ENCODE data around the gene CSTPP1.
"Not testable (repeated sequence)": the region's sequence is repeated elsewhere in the genome, so short reads cannot be mapped to it uniquely, and the experiment has no call there.

The CSTPP1 gene

DNA sequence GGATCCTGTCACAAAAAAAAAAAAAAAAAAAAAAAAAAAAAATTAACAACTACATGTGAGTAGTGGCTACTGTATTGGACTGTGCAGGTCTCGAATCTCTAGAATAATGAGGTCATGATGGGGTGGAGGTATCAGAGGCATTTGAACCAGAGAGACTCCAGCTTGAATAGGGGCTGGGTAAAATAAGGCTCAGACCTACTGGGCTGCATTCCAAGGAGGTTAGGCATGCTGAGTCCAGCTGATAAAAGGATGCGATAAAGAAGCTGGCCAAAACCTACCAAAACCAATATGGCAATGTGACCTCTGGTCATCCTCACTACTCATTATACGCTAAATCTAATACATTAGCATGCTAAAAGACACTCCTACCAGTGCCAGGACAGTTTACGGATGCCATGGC is 255.6 kb downstream of the CSTPP1 start:
- TF ChIP-seq GLIS3 (CRISPR knock-in tag; IDR thresholded peaks at IDR 0.05) (no peak), ISL1 (CRISPR knock-in tag; IDR thresholded peaks at IDR 0.05) (0 out of 2 replicates have a peak, but pooled peaks have one; percentile 5)

DNA sequence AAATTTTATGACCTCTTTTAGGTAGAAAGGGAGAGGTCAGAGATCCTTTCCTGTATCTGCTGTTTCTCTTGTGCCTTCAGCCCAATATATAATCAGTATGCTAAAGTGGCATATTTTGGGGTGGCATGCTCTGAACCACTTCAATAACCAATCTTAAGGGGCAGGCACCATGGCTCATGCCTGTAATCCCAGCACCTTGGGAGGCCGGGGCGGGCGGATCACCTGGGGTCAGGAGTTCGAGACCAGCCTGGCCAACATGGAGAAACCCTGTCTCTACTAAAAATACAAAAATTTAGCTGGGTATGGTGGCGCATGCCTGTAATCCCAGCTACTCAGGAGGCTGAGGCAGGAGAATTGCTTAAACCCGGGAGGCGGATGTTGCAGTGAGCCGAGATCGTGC is 261.6 kb downstream of the CSTPP1 start:
- not testable (repeated sequence) for ATAC-seq

More for the DNA sequence above, 255.6 kb downstream of the CSTPP1 start:
- no peak; the same call in 2 of the 3 replicates for ATAC-seq

- TF ChIP-seq ESRRG (CRISPR knock-in tag; IDR thresholded peaks at IDR 0.05) (no peak), ISL1 (CRISPR knock-in tag; IDR thresholded peaks at IDR 0.05) (no peak), BACH2 (CRISPR knock-in tag; IDR thresholded peaks at IDR 0.05; ENCODE audit: borderline replicate concordance) (no peak), CSDC2 (CRISPR knock-in tag; IDR thresholded peaks at IDR 0.05) (no peak), PPARA (CRISPR knock-in tag; IDR thresholded peaks at IDR 0.05; ENCODE audit: borderline replicate concordance) (no peak), ZNF70 (CRISPR knock-in tag; IDR thresholded peaks at IDR 0.05) (no peak), POU6F1 (CRISPR knock-in tag; IDR thresholded peaks at IDR 0.05; ENCODE audit: borderline replicate concordance, low read depth) (no peak), ZC3H10 (CRISPR knock-in tag; IDR thresholded peaks at IDR 0.05) (no peak)
- TF ChIP-seq, protein P1, sequence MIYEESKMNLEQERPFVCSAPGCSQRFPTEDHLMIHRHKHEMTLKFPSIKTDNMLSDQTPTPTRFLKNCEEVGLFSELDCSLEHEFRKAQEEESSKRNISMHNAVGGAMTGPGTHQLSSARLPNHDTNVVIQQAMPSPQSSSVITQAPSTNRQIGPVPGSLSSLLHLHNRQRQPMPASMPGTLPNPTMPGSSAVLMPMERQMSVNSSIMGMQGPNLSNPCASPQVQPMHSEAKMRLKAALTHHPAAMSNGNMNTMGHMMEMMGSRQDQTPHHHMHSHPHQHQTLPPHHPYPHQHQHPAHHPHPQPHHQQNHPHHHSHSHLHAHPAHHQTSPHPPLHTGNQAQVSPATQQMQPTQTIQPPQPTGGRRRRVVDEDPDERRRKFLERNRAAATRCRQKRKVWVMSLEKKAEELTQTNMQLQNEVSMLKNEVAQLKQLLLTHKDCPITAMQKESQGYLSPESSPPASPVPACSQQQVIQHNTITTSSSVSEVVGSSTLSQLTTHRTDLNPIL (CRISPR knock-in tag; IDR thresholded peaks at IDR 0.05; ENCODE audit: low read depth) = no peak
- no peak for ATAC-seq
Observed at GRCh38 chr11:47201015-47201414, 264.5 kb downstream of the CSTPP1 start.

DNA sequence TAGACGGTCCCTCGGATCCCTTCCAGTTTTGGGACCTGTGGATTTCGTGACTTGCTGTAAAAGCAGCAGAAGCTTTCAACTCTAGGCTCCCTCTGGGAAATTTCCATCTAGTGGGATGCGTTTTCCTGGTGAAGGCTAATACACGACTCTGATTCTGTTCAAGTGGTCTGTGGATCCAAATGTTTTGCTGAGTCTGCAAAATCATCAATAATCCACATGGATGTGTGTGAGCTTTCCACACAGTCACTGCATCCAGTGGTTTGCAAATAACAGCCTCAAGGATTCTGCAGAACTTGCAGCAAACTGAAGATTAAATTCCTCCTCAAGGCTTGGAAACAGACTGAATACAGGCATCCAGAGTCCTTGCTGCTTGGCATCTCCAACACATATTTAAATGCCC is 266.0 kb downstream of the CSTPP1 start:
- TF ChIP-seq OSR1 (CRISPR knock-in tag; IDR thresholded peaks at IDR 0.05) (no peak), ZFP30 (CRISPR knock-in tag; IDR thresholded peaks at IDR 0.05) (no peak), ARNTL (CRISPR knock-in tag; IDR thresholded peaks at IDR 0.05; ENCODE audit: borderline replicate concordance, low read depth) (no peak), RARB (CRISPR knock-in tag; IDR thresholded peaks at IDR 0.05) (no peak), PPARA (CRISPR knock-in tag; IDR thresholded peaks at IDR 0.05; ENCODE audit: borderline replicate concordance) (no peak), TSHZ2 (CRISPR knock-in tag; IDR thresholded peaks at IDR 0.05) (no peak), ZNF565 (CRISPR knock-in tag; conservative IDR thresholded peaks at IDR 0.05; ENCODE audit: low read depth) (no peak), CSDC2 (CRISPR knock-in tag; IDR thresholded peaks at IDR 0.05) (no peak), GLIS3 (CRISPR knock-in tag; IDR thresholded peaks at IDR 0.05) (no peak), ZFP3 (CRISPR knock-in tag; IDR thresholded peaks at IDR 0.05) (no peak), ZC3H10 (CRISPR knock-in tag; IDR thresholded peaks at IDR 0.05) (no peak), BACH2 (CRISPR knock-in tag; IDR thresholded peaks at IDR 0.05; ENCODE audit: borderline replicate concordance) (no peak)
- TF ChIP-seq, protein P1 (CRISPR knock-in tag; IDR thresholded peaks at IDR 0.05; ENCODE audit: low read depth) = no peak
- TF ChIP-seq, protein P2, sequence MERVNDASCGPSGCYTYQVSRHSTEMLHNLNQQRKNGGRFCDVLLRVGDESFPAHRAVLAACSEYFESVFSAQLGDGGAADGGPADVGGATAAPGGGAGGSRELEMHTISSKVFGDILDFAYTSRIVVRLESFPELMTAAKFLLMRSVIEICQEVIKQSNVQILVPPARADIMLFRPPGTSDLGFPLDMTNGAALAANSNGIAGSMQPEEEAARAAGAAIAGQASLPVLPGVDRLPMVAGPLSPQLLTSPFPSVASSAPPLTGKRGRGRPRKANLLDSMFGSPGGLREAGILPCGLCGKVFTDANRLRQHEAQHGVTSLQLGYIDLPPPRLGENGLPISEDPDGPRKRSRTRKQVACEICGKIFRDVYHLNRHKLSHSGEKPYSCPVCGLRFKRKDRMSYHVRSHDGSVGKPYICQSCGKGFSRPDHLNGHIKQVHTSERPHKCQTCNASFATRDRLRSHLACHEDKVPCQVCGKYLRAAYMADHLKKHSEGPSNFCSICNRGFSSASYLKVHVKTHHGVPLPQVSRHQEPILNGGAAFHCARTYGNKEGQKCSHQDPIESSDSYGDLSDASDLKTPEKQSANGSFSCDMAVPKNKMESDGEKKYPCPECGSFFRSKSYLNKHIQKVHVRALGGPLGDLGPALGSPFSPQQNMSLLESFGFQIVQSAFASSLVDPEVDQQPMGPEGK (CRISPR knock-in tag; IDR thresholded peaks at IDR 0.05; ENCODE audit: borderline replicate concordance) = no peak

More for the DNA sequence above, 266.0 kb downstream of the CSTPP1 start:
- no peak for ATAC-seq
